ENCODE results near the gene RNF213.

RNF213 gene

DNA sequence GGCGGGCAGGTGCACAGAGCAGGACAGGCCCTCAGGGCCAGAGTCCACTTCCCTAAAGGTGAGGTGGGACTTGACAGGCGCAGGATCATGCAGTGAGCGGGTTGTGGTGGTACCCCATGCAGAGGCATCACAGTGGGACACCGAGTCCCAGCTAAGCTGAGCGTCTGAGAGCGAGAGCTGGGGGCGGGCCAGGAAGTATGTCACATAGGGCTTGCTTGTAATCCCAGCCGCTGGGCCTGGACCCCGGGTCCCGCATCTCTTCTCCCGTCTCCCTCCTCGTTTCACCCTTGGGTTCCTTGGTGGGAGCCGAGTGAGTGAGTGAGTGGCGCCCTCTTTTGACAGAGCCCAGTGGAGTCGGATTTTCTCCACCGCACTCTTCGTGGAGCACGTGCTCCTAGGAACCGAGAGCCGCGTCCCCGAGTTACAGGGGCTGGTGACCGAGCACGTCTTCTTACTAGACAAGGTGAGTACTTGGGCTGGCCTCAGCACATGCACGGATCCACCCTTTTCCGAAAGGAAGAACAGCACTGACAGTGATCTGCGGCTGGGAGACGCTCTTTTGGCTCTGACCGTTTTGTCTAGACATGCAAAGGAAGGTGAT lies 103.5 kb downstream of the RNF213 start:
- H3K4me3 ChIP-seq (ENCODE audit: low read depth in 1 of 2, low read length in 1 of 2): no peak overlapping the region
- no peaks in the 10 kb centered on the region for H3K9me3 ChIP-seq
- no peaks in the 10 kb centered on the region for H3K27me3 ChIP-seq
- TF ChIP-seq, protein P1, sequence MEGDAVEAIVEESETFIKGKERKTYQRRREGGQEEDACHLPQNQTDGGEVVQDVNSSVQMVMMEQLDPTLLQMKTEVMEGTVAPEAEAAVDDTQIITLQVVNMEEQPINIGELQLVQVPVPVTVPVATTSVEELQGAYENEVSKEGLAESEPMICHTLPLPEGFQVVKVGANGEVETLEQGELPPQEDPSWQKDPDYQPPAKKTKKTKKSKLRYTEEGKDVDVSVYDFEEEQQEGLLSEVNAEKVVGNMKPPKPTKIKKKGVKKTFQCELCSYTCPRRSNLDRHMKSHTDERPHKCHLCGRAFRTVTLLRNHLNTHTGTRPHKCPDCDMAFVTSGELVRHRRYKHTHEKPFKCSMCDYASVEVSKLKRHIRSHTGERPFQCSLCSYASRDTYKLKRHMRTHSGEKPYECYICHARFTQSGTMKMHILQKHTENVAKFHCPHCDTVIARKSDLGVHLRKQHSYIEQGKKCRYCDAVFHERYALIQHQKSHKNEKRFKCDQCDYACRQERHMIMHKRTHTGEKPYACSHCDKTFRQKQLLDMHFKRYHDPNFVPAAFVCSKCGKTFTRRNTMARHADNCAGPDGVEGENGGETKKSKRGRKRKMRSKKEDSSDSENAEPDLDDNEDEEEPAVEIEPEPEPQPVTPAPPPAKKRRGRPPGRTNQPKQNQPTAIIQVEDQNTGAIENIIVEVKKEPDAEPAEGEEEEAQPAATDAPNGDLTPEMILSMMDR (IDR thresholded peaks at IDR 0.05): no peak
- peaks cover 99% of the 10 kb centered on the region for H3K36me3 ChIP-seq
- H3K4me1 ChIP-seq (ENCODE audit: control insufficient read depth in 1 of 2, insufficient read depth in 1 of 2, low read depth in 1 of 2, low read length in 1 of 2): no peaks in the 10 kb centered on the region
- H3K27ac ChIP-seq: no peak overlapping the region

DNA sequence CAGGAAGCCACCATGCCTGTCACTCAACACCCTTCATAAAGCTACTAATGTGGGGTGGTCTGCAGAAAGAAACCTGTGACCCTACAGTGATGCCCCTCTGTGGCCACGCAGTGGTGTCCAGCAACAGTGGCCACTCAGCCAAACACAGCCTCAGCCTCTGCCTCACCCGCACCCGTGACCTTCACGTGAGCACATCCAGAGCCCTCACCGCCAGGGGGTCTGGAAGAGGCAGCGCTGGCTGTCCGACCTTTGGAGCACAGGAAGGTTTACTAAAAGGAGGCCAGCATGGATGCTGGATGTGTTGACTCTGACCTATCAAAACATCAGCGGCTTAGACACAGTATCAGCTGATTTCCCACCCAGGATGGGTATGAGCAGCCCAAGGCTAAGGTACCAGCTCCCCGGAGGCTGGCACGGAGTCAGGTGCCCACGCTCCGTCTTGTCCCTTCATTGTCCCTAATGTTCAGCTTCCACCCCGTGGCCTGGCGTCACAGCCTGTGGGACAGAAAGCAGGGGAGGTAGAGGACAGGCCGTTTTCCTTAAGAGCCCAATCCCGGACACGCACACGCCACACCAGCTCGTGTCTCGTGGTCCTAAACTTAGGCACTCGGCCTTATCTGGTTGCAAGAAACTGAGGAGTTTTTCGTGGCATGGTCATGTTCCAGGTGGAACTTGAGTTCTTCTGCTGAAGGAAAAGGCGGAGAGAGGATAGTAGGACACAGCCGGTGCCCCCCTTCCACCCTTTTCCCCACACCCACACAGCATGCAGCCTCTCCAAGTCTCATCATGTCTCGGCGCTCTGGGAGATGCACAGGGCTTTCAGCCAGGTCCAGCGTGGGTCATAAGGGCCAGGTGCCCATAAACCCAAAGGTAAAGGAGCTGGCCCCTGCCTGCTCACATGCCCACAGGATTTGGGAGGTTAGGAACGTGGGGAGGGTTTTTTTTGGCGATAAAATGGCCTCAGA lies 104.6 kb downstream of the RNF213 start:
- Histone ChIP-seq H3K27ac (no peak overlapping the region), H3K4me3 (ENCODE audit: low read depth in 1 of 2, low read length in 1 of 2) (no peak overlapping the region), H3K36me3 (peaks cover 100% of the 10 kb centered on the region), H3K9me3 (no peaks in the 10 kb centered on the region), H3K4me1 (ENCODE audit: control insufficient read depth in 1 of 2, insufficient read depth in 1 of 2, low read depth in 1 of 2, low read length in 1 of 2) (no peaks in the 10 kb centered on the region), H3K27me3 (no peaks in the 10 kb centered on the region)
- TF ChIP-seq, protein P1 (IDR thresholded peaks at IDR 0.05): no peak

DNA sequence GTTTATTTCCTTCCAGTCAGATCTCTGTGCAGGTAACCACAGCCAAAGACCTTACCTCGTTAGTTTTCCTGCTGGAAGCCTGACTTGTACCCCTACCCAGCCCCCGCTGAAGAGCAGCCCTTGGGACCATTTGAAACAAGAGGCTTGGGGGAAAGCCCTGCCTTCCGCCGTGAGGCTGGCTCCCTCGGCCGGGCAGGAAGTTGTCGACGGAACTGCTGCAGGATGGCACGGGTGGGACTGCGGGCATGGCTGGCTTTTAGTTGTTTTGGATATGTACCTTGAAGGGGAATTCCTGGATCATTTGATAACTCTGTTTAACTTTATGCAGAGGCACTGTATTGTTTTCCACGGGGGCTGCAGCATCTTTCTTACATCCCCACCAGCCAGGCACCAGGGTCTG lies 105.3 kb downstream of the RNF213 start:
- Histone ChIP-seq H3K4me1 (ENCODE audit: control insufficient read depth in 1 of 2, insufficient read depth in 1 of 2, low read depth in 1 of 2, low read length in 1 of 2) (no peaks in the 10 kb centered on the region), H3K27me3 (no peaks in the 10 kb centered on the region), H3K9me3 (no peaks in the 10 kb centered on the region), H3K4me3 (ENCODE audit: low read depth in 1 of 2, low read length in 1 of 2) (no peak overlapping the region), H3K36me3 (peaks cover 100% of the 10 kb centered on the region), H3K27ac (no peak overlapping the region)
- TF ChIP-seq, protein P1 (IDR thresholded peaks at IDR 0.05): no peak

DNA sequence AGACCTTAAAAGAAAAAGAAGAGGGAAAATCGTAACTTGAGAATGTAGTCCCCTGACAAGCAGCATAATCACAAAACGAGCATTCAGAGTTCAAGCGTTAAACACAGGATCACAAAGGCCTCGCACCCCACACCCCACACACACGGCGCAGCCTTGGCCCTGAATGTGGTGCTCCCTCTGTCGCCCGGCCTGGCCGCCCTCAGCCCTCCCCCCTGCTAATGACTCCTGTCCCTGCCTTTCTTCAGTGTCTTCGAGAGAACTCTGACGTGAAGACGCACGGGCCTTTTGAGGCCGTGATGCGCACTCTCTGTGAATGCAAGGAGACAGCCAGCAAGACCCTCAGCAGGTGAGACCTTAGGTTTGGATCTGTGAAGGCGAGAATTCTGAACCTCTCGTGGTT lies 106.9 kb downstream of the RNF213 start:
- Histone ChIP-seq H3K4me1 (ENCODE audit: control insufficient read depth in 1 of 2, insufficient read depth in 1 of 2, low read depth in 1 of 2, low read length in 1 of 2) (no peaks in the 10 kb centered on the region), H3K36me3 (peaks cover 100% of the 10 kb centered on the region), H3K27ac (no peak overlapping the region), H3K27me3 (no peaks in the 10 kb centered on the region), H3K4me3 (ENCODE audit: low read depth in 1 of 2, low read length in 1 of 2) (no peak overlapping the region), H3K9me3 (no peaks in the 10 kb centered on the region)
- TF ChIP-seq, protein P1 (IDR thresholded peaks at IDR 0.05): no peak

DNA sequence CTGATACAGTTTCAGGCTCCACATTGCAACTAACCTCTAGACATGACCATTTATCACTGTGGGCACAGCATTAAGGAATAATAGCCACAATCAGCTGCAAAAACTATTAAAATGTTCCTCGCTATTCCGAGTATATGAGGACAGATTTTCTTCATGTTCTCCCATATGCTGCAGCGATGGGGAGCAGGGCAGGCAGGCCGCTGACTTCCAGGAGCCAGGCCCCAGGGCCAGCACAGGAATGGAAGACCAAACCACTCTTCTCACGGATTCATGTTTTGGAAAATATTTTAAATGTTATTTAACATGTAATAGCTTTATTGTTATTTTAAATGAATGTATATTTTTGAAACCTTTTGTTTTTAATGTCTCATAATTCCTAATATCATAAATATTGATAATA lies 110.5 kb downstream of the RNF213 start:
- H3K9me3 ChIP-seq: no peaks in the 10 kb centered on the region
- no peaks in the 10 kb centered on the region for H3K4me1 ChIP-seq (ENCODE audit: control insufficient read depth in 1 of 2, insufficient read depth in 1 of 2, low read depth in 1 of 2, low read length in 1 of 2)
- H3K27me3 ChIP-seq: no peaks in the 10 kb centered on the region
- no peak overlapping the region for H3K4me3 ChIP-seq (ENCODE audit: low read depth in 1 of 2, low read length in 1 of 2)
- H3K36me3 ChIP-seq: peaks cover 100% of the 10 kb centered on the region
- H3K27ac ChIP-seq: no peak overlapping the region
- TF ChIP-seq, protein P1 (IDR thresholded peaks at IDR 0.05): no peak
